Activated B cell treated with CpG ODN at 0.5 μM for 24 hours (primary cell): Measurements from ENCODE around the gene GGACT. TPM values are rescaled to one million over a fixed set of nuclear protein-coding genes. Genes with fewer than 3 reads are reported as not detected.

Experiments used
- ATAC-seq: fragments of 200-7000 bp; cut with Tn5 transposase; one replicate; pipeline ENCODE4 v1.10.0; 2021; ENCODE audit warnings: low read depth, mild to moderate bottlenecking, moderate library complexity
- CTCF ChIA-PET: fragments of 350-600 bp; sonication (Branson Sonifier 250); formaldehyde crosslinking; loops from one replicate; lab custom pipeline; 2021; ENCODE audit warnings: antibody characterized with exemption; lab: Charles Lee
- POLR2A ChIA-PET: fragments of 350-600 bp; sonication (Branson Sonifier 250); formaldehyde crosslinking; loops from one replicate; lab custom pipeline; 2021; ENCODE audit warnings: antibody characterized with exemption; lab: Charles Lee
- DNase-seq: peaks from one replicate; pipeline ENCODE4 v3.0.0; 2022
- H3K27ac Mint-ChIP-seq: one replicate; pipeline ENCODE4 v1.8.0; 2020; ENCODE audit warnings: mixed read lengths
- H3K27me3 Mint-ChIP-seq: one replicate; pipeline ENCODE4 v1.8.0; 2021; ENCODE audit warnings: mixed read lengths
- H3K36me3 Mint-ChIP-seq: one replicate; pipeline ENCODE4 v1.8.0; 2021; ENCODE audit warnings: low read depth, mixed read lengths
- H3K4me1 Mint-ChIP-seq: one replicate; pipeline ENCODE4 v1.8.0; 2021; ENCODE audit warnings: mixed read lengths
- H3K4me3 Mint-ChIP-seq: one replicate; pipeline ENCODE4 v1.8.0; 2020; ENCODE audit warnings: mild to moderate bottlenecking, mixed read lengths
- H3K9me3 Mint-ChIP-seq: one replicate; pipeline ENCODE4 v1.8.0; 2020; ENCODE audit warnings: mixed read lengths
- CTCF ChIP-seq: fragments of 200-600 bp; IDR thresholded peaks from one replicate; pipeline ENCODE4 v1.8.0; 2022; ENCODE audit warnings: antibody characterized with exemption, mild to moderate bottlenecking
- intact Hi-C: fragments of 100-400 bp; cut with micrococcal nuclease; formaldehyde crosslinking; loops from one replicate; pipeline ENCODE4 v1.15.1; 2024
- total RNA-seq: library from RNA; stranded (reverse); gene quantifications from 2 replicates; pipeline ENCODE4 v1.2.3, GENCODE V29; 2022

GGACT gene
- total RNA-seq, 1 donor from 2014 or later: 6.5 TPM

- TF ChIP-seq CTCF: no peak
- H3K9me3 Mint-ChIP-seq: no peaks in the 10 kb centered on the region
- POLR2A ChIA-PET: no interaction called here
- no peak overlapping the region for H3K4me3 Mint-ChIP-seq
- CTCF ChIA-PET: interaction anchor here (1.7 kb wide), 1 partner anchor 14 kb away, joined by 5 read pairs; no protein-coding TSS in a partner anchor
- intact Hi-C loops: no loop called here
- no peaks in the 10 kb centered on the region for H3K27me3 Mint-ChIP-seq
- DNase-seq: no peak
- no peak for ATAC-seq
- no peaks in the 10 kb centered on the region for H3K36me3 Mint-ChIP-seq
- H3K27ac Mint-ChIP-seq: no peak overlapping the region
- H3K4me1 Mint-ChIP-seq: no peaks in the 10 kb centered on the region
These were observed 7.9 kb upstream of the GGACT start for GRCh38 chr13:100596516-100596915.

GRCh38 chr13:100594731-100595130, 6.1 kb upstream of the GGACT start:
- ChIA-PET CTCF (interaction anchor here (1.7 kb wide), 1 partner anchor 15 kb away, joined by 5 read pairs; no protein-coding TSS in a partner anchor), POLR2A (no interaction called here)
- Mint-ChIP-seq H3K4me1 (no peaks in the 10 kb centered on the region), H3K4me3 (no peak overlapping the region), H3K27me3 (no peaks in the 10 kb centered on the region), H3K27ac (no peak overlapping the region), H3K9me3 (no peaks in the 10 kb centered on the region), H3K36me3 (no peaks in the 10 kb centered on the region)
- intact Hi-C loops: no loop called here
- DNase-seq (no peak), ATAC-seq (no peak)
- TF ChIP-seq CTCF: no peak

DNA sequence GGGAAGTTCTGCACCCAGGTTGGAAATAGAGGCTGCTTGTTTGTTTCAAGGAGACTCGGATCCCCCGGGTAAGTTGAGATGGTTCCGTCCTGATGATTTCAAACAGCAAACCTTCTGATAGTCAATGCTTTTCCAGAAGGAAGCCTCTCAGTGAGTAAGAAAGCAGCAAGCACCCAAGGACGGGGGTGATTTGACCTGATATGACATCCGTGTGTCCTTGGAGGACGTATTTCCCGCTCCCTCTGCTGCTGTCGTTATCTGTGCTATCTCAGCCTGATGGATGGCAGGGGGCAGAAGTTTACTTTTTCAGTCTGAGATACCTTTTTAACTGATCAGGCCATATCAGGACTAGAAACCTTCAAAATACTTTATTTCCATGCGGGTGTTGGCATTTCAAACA, 5.7 kb upstream of the GGACT start:
- no peak overlapping the region for H3K4me3 Mint-ChIP-seq
- DNase-seq: no peak
- H3K27me3 Mint-ChIP-seq: no peaks in the 10 kb centered on the region
- ChIA-PET POLR2A (no interaction called here), CTCF (interaction anchor here (1.4 kb wide), 1 partner anchor 22 kb away, joined by 3 read pairs; no protein-coding TSS in a partner anchor)
- intact Hi-C loops: no loop called here
- TF ChIP-seq CTCF: no peak
- ATAC-seq: no peak
- H3K27ac Mint-ChIP-seq: no peak overlapping the region
- H3K9me3 Mint-ChIP-seq: no peaks in the 10 kb centered on the region
- H3K4me1 Mint-ChIP-seq: peaks cover 3% of the 10 kb centered on the region
- no peaks in the 10 kb centered on the region for H3K36me3 Mint-ChIP-seq

- no peaks in the 10 kb centered on the region for H3K27me3 Mint-ChIP-seq
- ATAC-seq (no peak), DNase-seq (no peak)
- H3K4me3 Mint-ChIP-seq: peak overlapping the region; percentile 80
- H3K4me1 Mint-ChIP-seq: peaks cover 14% of the 10 kb centered on the region
- no peak for TF ChIP-seq CTCF
- ChIA-PET CTCF (interaction anchor here (0.9 to 1.0 kb wide), 2 partner anchors 10 to 21 kb away, joined by 3 read pairs; no protein-coding TSS in a partner anchor), POLR2A (interaction anchor here (1.8 kb wide), 1 partner anchor 21 kb away, joined by 11 read pairs; no protein-coding TSS in a partner anchor)
- peak overlapping the region; percentile 65 for H3K27ac Mint-ChIP-seq
- no peaks in the 10 kb centered on the region for H3K36me3 Mint-ChIP-seq
- intact Hi-C loops: loop anchor here (2.0 to 10.0 kb wide), 4 partner anchors 932 to 1806 kb away; no protein-coding TSS in a partner anchor
- H3K9me3 Mint-ChIP-seq: no peaks in the 10 kb centered on the region
These were observed 663 bp upstream of the GGACT start for GRCh38 chr13:100589178-100589725.

DNA sequence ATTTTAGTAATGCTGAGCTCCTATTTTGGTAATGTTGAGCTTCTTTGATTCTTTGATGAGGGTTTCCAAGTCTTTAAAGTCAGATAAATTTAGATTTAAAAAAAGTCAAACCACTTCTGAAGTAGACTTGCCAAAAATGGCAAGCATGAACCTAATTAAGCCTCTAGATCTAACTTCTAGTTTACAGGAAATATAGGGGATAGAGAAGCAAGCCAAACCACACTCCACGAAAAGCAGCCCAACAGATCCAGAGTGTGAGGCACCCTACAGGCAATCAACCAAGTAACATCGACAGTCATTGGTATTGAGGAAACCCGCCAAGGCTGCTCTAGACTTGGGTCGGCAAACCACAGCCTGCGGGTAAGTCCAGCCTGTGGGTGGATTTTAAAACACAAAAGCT, 3.7 kb downstream of the GGACT start:
- no peak for DNase-seq
- ChIA-PET CTCF (interaction anchor here (1.2 kb wide), 1 partner anchor 12 kb away, joined by 3 read pairs; no protein-coding TSS in a partner anchor), POLR2A (no interaction called here)
- no peak for TF ChIP-seq CTCF
- peaks cover 14% of the 10 kb centered on the region for H3K4me1 Mint-ChIP-seq
- no peak overlapping the region for H3K4me3 Mint-ChIP-seq
- no peak for ATAC-seq
- no peaks in the 10 kb centered on the region for H3K9me3 Mint-ChIP-seq
- H3K27ac Mint-ChIP-seq: no peak overlapping the region
- no peaks in the 10 kb centered on the region for H3K27me3 Mint-ChIP-seq
- intact Hi-C loops: loop anchor here (5.0 to 10.0 kb wide), 3 partner anchors 928 to 1810 kb away; no protein-coding TSS in a partner anchor
- H3K36me3 Mint-ChIP-seq: peaks cover 14% of the 10 kb centered on the region
